T-helper 2 cell treated with Interferon-gamma antibody and Interleukin-4, amounts not matched to agents 5 μg/mL and 100 μg/mL, for 36 hours (primary cell): ENCODE data around the gene NAV1.

ENCODE experiments used
- DNase-seq: peaks from one replicate; pipeline ENCODE4 v3.0.0; 2021; ENCODE audit warnings: low spot score
- H3K27ac Mint-ChIP-seq: one replicate; pipeline ENCODE4 v1.8.0; 2021; ENCODE audit warnings: mild to moderate bottlenecking, mixed read lengths
- H3K27me3 Mint-ChIP-seq: one replicate; pipeline ENCODE4 v1.8.0; 2021; ENCODE audit warnings: low read depth, mixed read lengths
- H3K36me3 Mint-ChIP-seq: one replicate; pipeline ENCODE4 v1.8.0; 2021; ENCODE audit warnings: low read depth, mixed read lengths
- H3K4me1 Mint-ChIP-seq: one replicate; pipeline ENCODE4 v1.8.0; 2021; ENCODE audit warnings: low read depth, mixed read lengths
- H3K4me3 Mint-ChIP-seq: one replicate; pipeline ENCODE4 v1.8.0; 2022; ENCODE audit warnings: mild to moderate bottlenecking, moderate library complexity, mixed read lengths
- H3K9me3 Mint-ChIP-seq: one replicate; pipeline ENCODE4 v1.8.0; 2021; ENCODE audit warnings: mixed read lengths

The NAV1 gene

DNA sequence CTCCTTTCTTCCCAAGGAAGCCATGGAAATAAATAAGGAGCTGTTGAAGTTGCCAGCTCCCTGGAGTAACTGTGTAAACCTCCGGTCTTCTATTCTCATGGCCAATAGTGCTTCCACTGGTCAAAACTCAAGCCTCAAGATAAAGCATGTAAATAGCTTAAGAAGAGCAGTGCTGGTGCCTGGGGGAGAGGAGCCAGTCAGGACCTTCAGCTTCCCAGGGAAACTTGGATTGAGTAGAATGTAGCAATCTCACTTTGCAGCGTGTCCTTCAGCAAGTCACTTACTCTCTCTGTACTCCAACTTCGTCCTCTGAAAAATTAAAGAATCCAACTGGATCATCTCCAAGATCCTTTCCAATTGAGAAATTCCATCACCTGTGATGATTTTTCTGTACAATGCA is 44.7 kb downstream of the NAV1 start:
- H3K4me3 Mint-ChIP-seq = no peak overlapping the region
- H3K36me3 Mint-ChIP-seq = no peaks in the 10 kb centered on the region
- H3K9me3 Mint-ChIP-seq = no peaks in the 10 kb centered on the region
- DNase-seq = no peak
- no peaks in the 10 kb centered on the region for H3K4me1 Mint-ChIP-seq
- H3K27me3 Mint-ChIP-seq = peaks cover 10% of the 10 kb centered on the region
- H3K27ac Mint-ChIP-seq = no peak overlapping the region

GRCh38 chr1:201584471-201585092 is 45.7 kb downstream of the NAV1 start:
- Mint-ChIP-seq H3K9me3 (no peaks in the 10 kb centered on the region), H3K4me3 (no peak overlapping the region), H3K4me1 (no peaks in the 10 kb centered on the region), H3K27ac (no peak overlapping the region), H3K36me3 (no peaks in the 10 kb centered on the region), H3K27me3 (peaks cover 10% of the 10 kb centered on the region)
- no peak for DNase-seq

- no peak overlapping the region for H3K4me3 Mint-ChIP-seq
- no peaks in the 10 kb centered on the region for H3K36me3 Mint-ChIP-seq
Measured at GRCh38 chr1:201585093-201585483, 46.2 kb downstream of the NAV1 start.

DNA sequence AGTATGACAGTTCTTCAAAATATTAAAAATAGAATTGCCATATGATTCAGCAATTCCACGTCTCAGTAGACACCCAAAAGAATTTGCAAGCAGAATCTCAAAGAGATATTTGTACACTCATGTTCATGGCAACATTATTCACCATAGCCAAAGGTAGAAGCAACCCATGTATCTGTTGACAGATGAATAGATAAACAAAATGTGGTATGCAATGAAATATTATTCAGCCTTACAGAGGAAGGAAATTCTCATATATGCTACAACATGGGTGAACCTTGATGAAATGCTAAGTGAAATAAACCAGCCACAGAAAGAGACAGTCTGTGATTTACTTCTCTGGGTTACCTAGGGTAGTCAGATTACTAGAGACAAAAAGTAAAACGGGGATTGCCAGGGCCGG is 47.0 kb downstream of the NAV1 start:
- Mint-ChIP-seq H3K36me3 (no peaks in the 10 kb centered on the region), H3K9me3 (no peaks in the 10 kb centered on the region), H3K27ac (no peak overlapping the region), H3K27me3 (peaks cover 10% of the 10 kb centered on the region), H3K4me1 (no peaks in the 10 kb centered on the region), H3K4me3 (no peak overlapping the region)
- DNase-seq = no peak

More at GRCh38 chr1:201585093-201585483, 46.2 kb downstream of the NAV1 start:
- H3K27me3 Mint-ChIP-seq = peaks cover 10% of the 10 kb centered on the region
- H3K27ac Mint-ChIP-seq = no peak overlapping the region
- DNase-seq = no peak
- H3K9me3 Mint-ChIP-seq = no peaks in the 10 kb centered on the region
- no peaks in the 10 kb centered on the region for H3K4me1 Mint-ChIP-seq

DNA sequence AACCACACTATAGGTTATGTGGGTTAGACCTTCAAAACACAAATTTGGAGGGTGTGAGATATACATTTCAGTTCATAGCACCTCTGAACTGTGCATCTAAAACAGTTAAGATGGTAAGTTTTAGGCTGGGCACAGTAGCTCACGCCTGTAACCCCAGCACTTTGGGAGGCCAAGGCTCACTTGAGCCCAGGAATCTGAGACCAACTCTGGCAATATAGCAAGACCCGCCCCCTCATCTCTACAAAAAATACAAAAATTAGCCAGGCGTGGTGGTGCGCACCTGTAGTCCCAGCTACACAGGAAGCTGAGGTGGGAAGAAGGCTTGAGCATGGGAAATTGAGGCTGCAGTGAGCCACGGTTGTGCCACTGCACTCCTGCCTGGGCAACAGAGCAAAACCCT is 47.9 kb downstream of the NAV1 start:
- Mint-ChIP-seq H3K27me3 (peaks cover 10% of the 10 kb centered on the region), H3K36me3 (no peaks in the 10 kb centered on the region), H3K9me3 (no peaks in the 10 kb centered on the region), H3K4me1 (no peaks in the 10 kb centered on the region), H3K4me3 (no peak overlapping the region), H3K27ac (no peak overlapping the region)
- no peak for DNase-seq

DNA sequence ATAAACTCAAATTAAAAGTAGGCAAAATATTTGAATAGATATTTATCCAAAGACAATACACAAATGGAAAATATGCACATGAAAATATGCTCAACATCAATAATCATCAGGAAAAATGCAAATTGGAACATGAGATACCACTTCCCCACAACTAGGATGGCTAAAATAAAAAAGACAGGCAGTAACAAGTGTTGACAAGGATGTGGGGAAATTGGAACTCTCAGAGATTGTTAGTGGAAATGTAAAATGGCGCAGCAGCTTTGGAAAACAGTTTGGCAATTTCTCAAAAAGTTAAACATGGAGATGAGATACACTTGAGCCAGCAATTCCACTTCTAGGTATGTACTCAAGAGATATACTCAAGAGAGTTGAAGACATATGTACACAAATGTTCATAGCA is 48.8 kb downstream of the NAV1 start:
- no peak overlapping the region for H3K27ac Mint-ChIP-seq
- H3K4me3 Mint-ChIP-seq = no peak overlapping the region
- no peak for DNase-seq
- no peaks in the 10 kb centered on the region for H3K9me3 Mint-ChIP-seq
- H3K4me1 Mint-ChIP-seq = no peaks in the 10 kb centered on the region
- no peaks in the 10 kb centered on the region for H3K36me3 Mint-ChIP-seq
- peaks cover 10% of the 10 kb centered on the region for H3K27me3 Mint-ChIP-seq
